Measurements from ENCODE around the gene TSPAN19.

DNA sequence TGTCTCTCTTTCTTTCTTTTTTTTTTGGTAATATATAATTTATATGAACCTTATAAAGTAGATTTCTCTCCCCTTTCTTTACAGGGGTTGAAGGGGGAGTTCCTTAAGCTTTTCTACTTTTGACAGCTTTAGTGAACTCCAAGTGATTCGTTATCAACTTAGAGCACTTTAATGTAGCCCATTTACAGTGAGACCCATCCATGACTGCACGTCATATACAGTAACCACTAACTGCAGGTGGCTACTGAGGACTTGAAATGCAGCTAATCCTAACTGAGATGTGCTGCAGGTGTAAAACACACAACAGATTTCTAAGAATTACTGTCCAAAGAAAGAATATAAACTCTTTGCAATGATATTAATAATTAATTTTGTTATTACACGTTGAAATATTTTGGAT, 656 bp upstream of the TSPAN19 start:
- TF ChIP-seq, protein P1, sequence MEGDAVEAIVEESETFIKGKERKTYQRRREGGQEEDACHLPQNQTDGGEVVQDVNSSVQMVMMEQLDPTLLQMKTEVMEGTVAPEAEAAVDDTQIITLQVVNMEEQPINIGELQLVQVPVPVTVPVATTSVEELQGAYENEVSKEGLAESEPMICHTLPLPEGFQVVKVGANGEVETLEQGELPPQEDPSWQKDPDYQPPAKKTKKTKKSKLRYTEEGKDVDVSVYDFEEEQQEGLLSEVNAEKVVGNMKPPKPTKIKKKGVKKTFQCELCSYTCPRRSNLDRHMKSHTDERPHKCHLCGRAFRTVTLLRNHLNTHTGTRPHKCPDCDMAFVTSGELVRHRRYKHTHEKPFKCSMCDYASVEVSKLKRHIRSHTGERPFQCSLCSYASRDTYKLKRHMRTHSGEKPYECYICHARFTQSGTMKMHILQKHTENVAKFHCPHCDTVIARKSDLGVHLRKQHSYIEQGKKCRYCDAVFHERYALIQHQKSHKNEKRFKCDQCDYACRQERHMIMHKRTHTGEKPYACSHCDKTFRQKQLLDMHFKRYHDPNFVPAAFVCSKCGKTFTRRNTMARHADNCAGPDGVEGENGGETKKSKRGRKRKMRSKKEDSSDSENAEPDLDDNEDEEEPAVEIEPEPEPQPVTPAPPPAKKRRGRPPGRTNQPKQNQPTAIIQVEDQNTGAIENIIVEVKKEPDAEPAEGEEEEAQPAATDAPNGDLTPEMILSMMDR (conservative IDR thresholded peaks at IDR 0.05 in 1 of 2, IDR thresholded peaks at IDR 0.05 in 1 of 2; ENCODE audit: extremely low read depth in 1 of 2, insufficient read depth in 1 of 2, low read depth in 1 of 2, low read length in 2 of 2), result no peak
- no peak for TF ChIP-seq EZH2 (IDR thresholded peaks at IDR 0.05; ENCODE audit: borderline replicate concordance, low read length)

Measured in mammary epithelial cell (primary cell).